A673 (cell line): ENCODE measurements around the gene ZNF622. TPM values are rescaled to one million over a fixed set of nuclear protein-coding genes. Genes with fewer than 3 reads are reported as not detected.

ENCODE experiments used
- BruUV-seq: library from RNA; stranded (reverse); fragments of 400-500 nt; replicated peaks from 2 replicates; lab custom pipeline; 2021; lab: Mats Ljungman, UMichigan
- CTCF ChIA-PET: fragments of 300-600 bp; sonication (Branson Sonifier 250); formaldehyde crosslinking; loops from one replicate; lab custom pipeline; 2022; ENCODE audit warnings: antibody characterized with exemption; lab: Charles Lee
- POLR2A ChIA-PET: fragments of 300-600 bp; sonication (Branson Sonifier 250); formaldehyde crosslinking; loops from one replicate; lab custom pipeline; 2022; ENCODE audit warnings: antibody characterized with exemption; ENCODE audit not compliant: low non-redundant PET; lab: Charles Lee
- DNase-seq: peaks from one replicate; pipeline ENCODE4 v3.0.0-alpha.2; 2015; ENCODE audit warnings: low spot score
- H3K27ac ChIP-seq: fragments of 200-600 bp; sonication (generic); 2 replicates; pipeline ENCODE4 v1.5.1; 2016; ENCODE audit warnings: mixed run types, low read depth, mild to moderate bottlenecking, mixed read lengths, antibody characterized with exemption, low read length; ENCODE audit not compliant: poor library complexity, severe bottlenecking
- H3K27me3 ChIP-seq: fragments of 200-600 bp; sonication (generic); replicated peaks from 2 replicates; pipeline ENCODE4 v1.6.1; 2017; ENCODE audit warnings: mixed run types, low read depth, mild to moderate bottlenecking, mixed read lengths, antibody characterized with exemption, low read length; ENCODE audit not compliant: insufficient read depth, poor library complexity
- H3K36me3 ChIP-seq: fragments of 200-600 bp; sonication (generic); 2 replicates; pipeline ENCODE4 v1.6.1; 2016; ENCODE audit warnings: mixed run types, mild to moderate bottlenecking, mixed read lengths, antibody characterized with exemption, low read length; ENCODE audit not compliant: insufficient read depth, poor library complexity, severe bottlenecking
- H3K4me1 ChIP-seq: fragments of 200-600 bp; sonication (generic); 2 replicates; pipeline ENCODE4 v1.6.1; 2017; ENCODE audit warnings: mixed run types, mild to moderate bottlenecking, mixed read lengths, antibody characterized with exemption, low read length; ENCODE audit not compliant: insufficient read depth, poor library complexity, severe bottlenecking
- H3K4me3 ChIP-seq: fragments of 200-600 bp; sonication (generic); 2 replicates; pipeline ENCODE4 v1.5.1; 2016; ENCODE audit warnings: low read depth, mixed run types, mild to moderate bottlenecking, mixed read lengths, low read length; ENCODE audit not compliant: poor library complexity, severe bottlenecking
- H3K9me3 ChIP-seq: fragments of 200-600 bp; sonication (generic); 2 replicates; pipeline ENCODE4 v1.6.1; 2016; ENCODE audit warnings: mixed run types, low read depth, mild to moderate bottlenecking, mixed read lengths, antibody characterized with exemption, low read length; ENCODE audit not compliant: poor library complexity, severe bottlenecking
- EZH2 ChIP-seq: fragments of 200-600 bp; sonication (generic); IDR thresholded peaks from 2 replicates; pipeline ENCODE4 v1.6.1; 2017; ENCODE audit warnings: borderline replicate concordance, low read depth, mild to moderate bottlenecking, mixed read lengths, antibody characterized with exemption, low read length; ENCODE audit not compliant: poor library complexity, severe bottlenecking
- intact Hi-C: fragments of 100-400 bp; cut with micrococcal nuclease; formaldehyde crosslinking; loops from one replicate; pipeline ENCODE4 v1.10.0; 2022; ENCODE audit not compliant: unreplicated experiment
- total RNA-seq: library from RNA; stranded (reverse); gene quantifications from 2 replicates; pipeline ENCODE4 v1.2.3, GENCODE V29; 2021
- TF ChIP-seq, protein P1 (sequence below): fragments of 300-800, 200-600 bp; sonication (generic); conservative IDR thresholded peaks from 2 replicates; pipeline ENCODE4 v1.5.1; 2017; ENCODE audit warnings: low read depth, mild to moderate bottlenecking, antibody characterized with exemption, low read length, moderate library complexity, mixed read lengths

The ZNF622 gene
- total RNA-seq, 1 experiment from 2014 or later, result 36.0 TPM

- ChIA-PET POLR2A (no interaction called here), CTCF (interaction anchor here (0.8 to 2.7 kb wide), 2 partner anchors 62 to 294 kb away, joined by 4 to 36 read pairs; no protein-coding TSS in a partner anchor)
Measured at GRCh38 chr5:16454686-16455085, 10.9 kb downstream of the ZNF622 start.

DNA sequence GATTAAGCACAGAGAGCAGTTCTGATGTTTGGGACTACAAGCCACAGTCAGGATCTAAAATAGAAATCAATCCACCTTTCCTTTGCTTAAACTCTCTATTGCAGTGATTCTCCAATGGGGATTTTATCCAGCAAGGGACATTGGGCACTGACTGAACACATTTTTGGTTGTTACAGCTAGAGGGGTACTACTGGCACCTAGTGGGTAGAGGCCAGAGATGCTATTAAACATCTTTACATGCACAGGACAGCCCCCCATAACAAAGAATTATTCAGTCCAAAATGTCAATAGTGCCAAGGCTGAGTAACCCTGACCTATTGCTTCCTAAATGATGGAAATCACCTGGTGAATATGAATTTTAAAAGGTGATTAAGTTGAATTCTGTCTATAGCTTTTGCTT lies 12.0 kb downstream of the ZNF622 start:
- DNase-seq, result peak; percentile 33
- ChIA-PET POLR2A (no interaction called here), CTCF (interaction anchor here (0.6 kb wide), 1 partner anchor 293 kb away, joined by 4 read pairs; no protein-coding TSS in a partner anchor)
- Histone ChIP-seq H3K27me3 (no peaks in the 10 kb centered on the region), H3K4me3 (no peak overlapping the region), H3K27ac (no peak overlapping the region), H3K9me3 (no peaks in the 10 kb centered on the region), H3K36me3 (peaks cover 63% of the 10 kb centered on the region), H3K4me1 (no peaks in the 10 kb centered on the region)
- no TSS peak for BruUV-seq
- no peak for TF ChIP-seq EZH2
- TF ChIP-seq, protein P1, sequence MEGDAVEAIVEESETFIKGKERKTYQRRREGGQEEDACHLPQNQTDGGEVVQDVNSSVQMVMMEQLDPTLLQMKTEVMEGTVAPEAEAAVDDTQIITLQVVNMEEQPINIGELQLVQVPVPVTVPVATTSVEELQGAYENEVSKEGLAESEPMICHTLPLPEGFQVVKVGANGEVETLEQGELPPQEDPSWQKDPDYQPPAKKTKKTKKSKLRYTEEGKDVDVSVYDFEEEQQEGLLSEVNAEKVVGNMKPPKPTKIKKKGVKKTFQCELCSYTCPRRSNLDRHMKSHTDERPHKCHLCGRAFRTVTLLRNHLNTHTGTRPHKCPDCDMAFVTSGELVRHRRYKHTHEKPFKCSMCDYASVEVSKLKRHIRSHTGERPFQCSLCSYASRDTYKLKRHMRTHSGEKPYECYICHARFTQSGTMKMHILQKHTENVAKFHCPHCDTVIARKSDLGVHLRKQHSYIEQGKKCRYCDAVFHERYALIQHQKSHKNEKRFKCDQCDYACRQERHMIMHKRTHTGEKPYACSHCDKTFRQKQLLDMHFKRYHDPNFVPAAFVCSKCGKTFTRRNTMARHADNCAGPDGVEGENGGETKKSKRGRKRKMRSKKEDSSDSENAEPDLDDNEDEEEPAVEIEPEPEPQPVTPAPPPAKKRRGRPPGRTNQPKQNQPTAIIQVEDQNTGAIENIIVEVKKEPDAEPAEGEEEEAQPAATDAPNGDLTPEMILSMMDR, result peak; percentile 35; the same call in 1 of the 2 replicates
- intact Hi-C loops, result loop anchor here (1.0 kb wide), 1 partner anchor 108 kb away; no protein-coding TSS in a partner anchor

More at GRCh38 chr5:16454686-16455085, 10.9 kb downstream of the ZNF622 start:
- H3K36me3 ChIP-seq, result peaks cover 62% of the 10 kb centered on the region
- BruUV-seq, result no TSS peak
- no peaks in the 10 kb centered on the region for H3K9me3 ChIP-seq
- no peak overlapping the region for H3K4me3 ChIP-seq
- no peak for DNase-seq
- H3K27me3 ChIP-seq, result no peaks in the 10 kb centered on the region
- intact Hi-C loops, result loop anchor here (1.0 to 5.0 kb wide), 2 partner anchors 109 to 127 kb away; no protein-coding TSS in a partner anchor
- no peak overlapping the region for H3K27ac ChIP-seq
- no peaks in the 10 kb centered on the region for H3K4me1 ChIP-seq
- TF ChIP-seq, protein P1, result no peak
- TF ChIP-seq EZH2, result no peak

DNA sequence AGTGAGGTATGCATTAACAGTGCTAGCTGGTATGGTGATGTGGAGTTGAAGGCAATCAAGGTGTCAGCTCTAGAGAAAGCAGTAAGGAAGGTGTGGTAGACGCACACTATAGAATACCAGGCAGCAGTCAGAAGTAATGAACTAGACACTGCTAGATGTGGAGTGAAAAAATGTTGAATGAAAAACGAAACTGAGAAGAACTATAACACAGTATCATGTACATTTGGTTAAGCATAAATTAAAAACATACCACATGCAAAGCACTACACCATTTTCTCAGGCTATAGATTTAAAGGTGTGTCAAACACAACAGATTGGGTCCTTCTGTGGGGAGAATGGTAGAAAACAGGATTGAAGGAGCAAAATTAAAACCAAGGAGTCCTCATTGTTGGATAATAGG lies 15.4 kb downstream of the ZNF622 start:
- peaks cover 40% of the 10 kb centered on the region for H3K36me3 ChIP-seq

More for the DNA sequence above, 15.4 kb downstream of the ZNF622 start:
- no peak overlapping the region for H3K27ac ChIP-seq
- BruUV-seq, result no TSS peak
- TF ChIP-seq, protein P1, result no peak
- no peak for TF ChIP-seq EZH2
- no peaks in the 10 kb centered on the region for H3K27me3 ChIP-seq
- intact Hi-C loops, result no loop called here
- DNase-seq, result no peak
- no peaks in the 10 kb centered on the region for H3K4me1 ChIP-seq
- CTCF ChIA-PET, result no interaction called here
- POLR2A ChIA-PET, result no interaction called here
- no peaks in the 10 kb centered on the region for H3K9me3 ChIP-seq
- H3K4me3 ChIP-seq, result no peak overlapping the region
